Stimulated activated CD4-positive, alpha-beta T cell treated with anti-CD3 and anti-CD28 coated beads, Interleukin-12 subunit alpha, Interleukin-12 subunit beta, amount 100 ng/mL, for 4 hours (primary cell): ENCODE results near the gene SLC2A1.

ENCODE experiments used
- DNase-seq: peaks from one replicate; pipeline ENCODE4 v3.0.0-alpha.2; 2020

SLC2A1 gene

GRCh38 chr1:42957880-42958487, 684 bp downstream of the SLC2A1 start:
- peak; percentile 66 for DNase-seq

- no peak for DNase-seq
Measured at GRCh38 chr1:42957229-42957879, 1.3 kb downstream of the SLC2A1 start.

GRCh38 chr1:42956739-42957138, 1.9 kb downstream of the SLC2A1 start:
- DNase-seq: no peak

- no peak for DNase-seq
Measured at GRCh38 chr1:42955311-42956063, 3.2 kb downstream of the SLC2A1 start.

GRCh38 chr1:42953182-42954180, 5.2 kb downstream of the SLC2A1 start:
- no peak for DNase-seq

GRCh38 chr1:42952303-42953001, 6.2 kb downstream of the SLC2A1 start:
- DNase-seq: no peak

- no peak for DNase-seq
Measured at GRCh38 chr1:42951588-42951987, 7.1 kb downstream of the SLC2A1 start.

- no peak for DNase-seq
Measured at GRCh38 chr1:42950116-42950481, 8.6 kb downstream of the SLC2A1 start.

GRCh38 chr1:42949312-42950115, 9.2 kb downstream of the SLC2A1 start:
- DNase-seq: no peak

- no peak for DNase-seq
Measured at GRCh38 chr1:42947965-42948732, 10.5 kb downstream of the SLC2A1 start.

- no peak for DNase-seq
Measured at GRCh38 chr1:42947117-42947516, 11.6 kb downstream of the SLC2A1 start.

- no peak for DNase-seq
Measured at GRCh38 chr1:42946120-42946898, 12.4 kb downstream of the SLC2A1 start.

GRCh38 chr1:42945164-42945563, 13.5 kb downstream of the SLC2A1 start:
- no peak for DNase-seq

GRCh38 chr1:42944246-42944928, 14.3 kb downstream of the SLC2A1 start:
- DNase-seq: no peak

GRCh38 chr1:42943728-42944127, 14.9 kb downstream of the SLC2A1 start:
- DNase-seq: no peak

GRCh38 chr1:42943166-42943565, 15.5 kb downstream of the SLC2A1 start:
- no peak for DNase-seq

- DNase-seq: no peak
Measured at GRCh38 chr1:42942444-42942843, 16.2 kb downstream of the SLC2A1 start.

GRCh38 chr1:42941640-42942330, 16.9 kb downstream of the SLC2A1 start:
- no peak for DNase-seq
